HepG2 (cell line): Measurements from ENCODE around the gene MAN1C1. TPM values are rescaled to one million over a fixed set of nuclear protein-coding genes. Genes with fewer than 3 reads are reported as not detected.

Source experiments
- ATAC-seq: fragments of 200-7000 bp; cut with Tn5 transposase; 3 replicates; pipeline ENCODE4 v1.9.1; 2020; ENCODE audit warnings: mild to moderate bottlenecking, moderate library complexity
- BruUV-seq: library from RNA; stranded (reverse); fragments of 400-500 nt; replicated peaks from 2 replicates; lab custom pipeline; 2021; lab: Mats Ljungman, UMichigan
- CTCF ChIA-PET: fragments of 300-600 bp; formaldehyde crosslinking; extraction: SDS; loops from one replicate; lab custom pipeline; 2021; ENCODE audit warnings: low total read pairs, inconsistent platforms, low intra/inter-chr PET ratio; lab: Yijun Ruan, JAX
- POLR2A ChIA-PET: fragments of 350-600 bp; sonication (Branson Sonifier 250); formaldehyde crosslinking; loops from one replicate; lab custom pipeline; 2020; ENCODE audit warnings: antibody characterized with exemption, inconsistent platforms; lab: Yijun Ruan, JAX
- DNase-seq: peaks from one replicate; pipeline ENCODE4 v3.0.0-alpha.2; 2015; ENCODE audit warnings: low spot score
- FAIRE-seq: peaks from 3 replicates; lab custom pipeline; 2011; peaks lifted over from hg19 to GRCh38; lab: Jason Lieb, UNC
- H2AFZ ChIP-seq: one replicate; pipeline ENCODE4 v1.6.1; 2011; ENCODE audit warnings: low read length, inconsistent platforms
- H3K27ac ChIP-seq: fragments of 300-600 bp; 3 replicates; pipeline ENCODE4 v1.8.0; 2011; ENCODE audit warnings: mixed run types, mild to moderate bottlenecking, mixed read lengths, low read length, inconsistent platforms; ENCODE audit not compliant: insufficient read depth; ENCODE audit errors: extremely low read length
- H3K27me3 ChIP-seq, 2 experiments: fragments of 200-600 bp in 1 of 2; 2 replicates in 1 of 2; 3 replicates in 1 of 2; pipeline versions ENCODE4 v1.6.0 to v1.8.0; 2011; ENCODE audit warnings: low read length in 2 of 2, mild to moderate bottlenecking in 2 of 2, moderate library complexity in 2 of 2, inconsistent platforms in 1 of 2; ENCODE audit not compliant: insufficient read depth in 2 of 2, control insufficient read depth in 1 of 2
- H3K36me3 ChIP-seq, 2 experiments: fragments of 200-600 bp in 1 of 2; replicated peaks in 1 of 2; 2 replicates in 1 of 2; 3 replicates in 1 of 2; pipeline versions ENCODE4 v1.5.1 to v1.8.0; 2011; ENCODE audit warnings: low read length in 2 of 2, inconsistent platforms in 1 of 2; ENCODE audit not compliant: insufficient read depth in 2 of 2, control insufficient read depth in 1 of 2
- H3K4me1 ChIP-seq: 2 replicates; pipeline ENCODE4 v1.5.1; 2012; ENCODE audit warnings: low read length, inconsistent platforms; ENCODE audit not compliant: insufficient read depth
- H3K4me2 ChIP-seq: 2 replicates; pipeline ENCODE4 v1.6.0; 2011; ENCODE audit warnings: low read depth, low read length, inconsistent platforms
- H3K4me3 ChIP-seq, 3 experiments: fragments of 200-600 bp in 1 of 3; sonication (generic), shearing (Covaris generic) in 1 of 3; replicated peaks in 1 of 3; 2 replicates each; pipeline ENCODE4 v1.5.1; 2011 to 2016; ENCODE audit warnings: low read length in 3 of 3, inconsistent platforms in 2 of 3, low read depth in 2 of 3, mild to moderate bottlenecking in 2 of 3, control low read depth in 1 of 3, mixed read lengths in 1 of 3; ENCODE audit not compliant: insufficient read depth in 1 of 3
- H3K79me2 ChIP-seq: one replicate; pipeline ENCODE4 v1.6.1; 2011; ENCODE audit warnings: low read length, inconsistent platforms; ENCODE audit not compliant: insufficient read depth
- H3K9ac ChIP-seq: 2 replicates; pipeline ENCODE4 v1.6.0; 2011; ENCODE audit warnings: mild to moderate bottlenecking, low read depth, low read length, inconsistent platforms; ENCODE audit not compliant: insufficient read depth
- H3K9me3 ChIP-seq: 2 replicates; pipeline ENCODE4 v1.5.1; 2012; ENCODE audit warnings: mild to moderate bottlenecking, low read length
- H4K20me1 ChIP-seq: 2 replicates; pipeline ENCODE4 v1.6.0; 2011; ENCODE audit warnings: inconsistent platforms, mild to moderate bottlenecking, low read length, moderate library complexity; ENCODE audit not compliant: insufficient read depth
- ATF7 ChIP-seq, 2 experiments: fragments of 450-650 bp in 1 of 2; sonication (generic) in 1 of 2; formaldehyde crosslinking in 1 of 2; IDR thresholded peaks; 2 replicates each; pipeline versions ENCODE4 v1.4.0 to v1.6.1; 2016 to 2020; ENCODE audit warnings: antibody characterized with exemption in 1 of 2, mild to moderate bottlenecking in 1 of 2, missing genetic modification reagents in 1 of 2
- CENPBD1 ChIP-seq: sonication (generic); formaldehyde crosslinking; IDR thresholded peaks from 2 replicates; pipeline ENCODE4 v1.8.0; 2022; ENCODE audit warnings: missing genetic modification reagents, low read depth, mild to moderate bottlenecking, borderline replicate concordance
- ZKSCAN5 ChIP-seq: sonication (generic); formaldehyde crosslinking; IDR thresholded peaks from 2 replicates; pipeline ENCODE4 v1.5.1; 2020; ENCODE audit warnings: mild to moderate bottlenecking, missing genetic modification reagents
- ZNF451 ChIP-seq: sonication (generic); formaldehyde crosslinking; IDR thresholded peaks from 2 replicates; pipeline ENCODE4 v1.5.0; 2020; ENCODE audit warnings: mild to moderate bottlenecking, missing genetic modification reagents
- ZNF768 ChIP-seq: sonication (generic); formaldehyde crosslinking; IDR thresholded peaks from 2 replicates; pipeline ENCODE4 v1.4.0; 2020; ENCODE audit warnings: missing genetic modification reagents
- WGBS: methylation state at CpG from one replicate; pipeline ENCODE4 v1.1.6; 2017; ENCODE audit warnings: low lambda C conversion rate; 5-methylcytosine and 5-hydroxymethylcytosine counted together
- in situ Hi-C: cut with HindIII; loops from 2 replicates; pipeline ENCODE4 v1.10.0; 2017; ENCODE audit warnings: low pct_unique_long_range_greater_than_20kb; ENCODE audit not compliant: extremely low pct_ligation_motif_present
- intact Hi-C: fragments of 100-400 bp; cut with micrococcal nuclease; formaldehyde crosslinking; loops from one replicate; pipeline ENCODE4 v1.10.0; 2022; ENCODE audit not compliant: unreplicated experiment
- polyA plus RNA-seq, 8 experiments: library from polyadenylated mRNA; depleted of rRNA in 3 of 8; stranded (reverse) in 7 of 8; unstranded in 1 of 8; fragments of >200 nt; fragmentation: Illumina TruSeq in 4 of 8; extraction: Trizol in 4 of 8; gene quantifications; 2 replicates each; pipeline versions ENCODE4 v1.2.1 to v1.2.3, GENCODE V29; 2011 to 2016; ENCODE audit warnings: low read depth in 4 of 8, missing spikeins in 1 of 8, mixed read lengths in 1 of 8; ENCODE audit not compliant: insufficient read depth in 1 of 8
- total RNA-seq, 5 experiments: library from RNA; depleted of rRNA; stranded (reverse); fragments of >200 nt; fragmentation: Illumina TruSeq; extraction: Trizol; gene quantifications; 2 replicates each; pipeline ENCODE4 v1.2.3, GENCODE V29; 2016; ENCODE audit warnings: low read depth in 1 of 5

The MAN1C1 gene
- total and polyA plus RNA-seq, 2 of the 13 experiments (the other 11 are each of a cell fraction or from before 2014, with no cell fraction given) = 0.18 to 0.49 TPM

- no peak for TF ChIP-seq CENPBD1 (CRISPR knock-in tag)
- TF ChIP-seq ATF7 (IDR thresholded peaks at IDR 0.05) = no peak
- no peak for TF ChIP-seq ATF7 (CRISPR knock-in tag; IDR thresholded peaks at IDR 0.05)
- no peak for TF ChIP-seq ZKSCAN5
These were observed 41.4 kb upstream of the MAN1C1 start (continued) for GRCh38 chr1:25575191-25575590.

GRCh38 chr1:25576459-25577133 lies 40.0 kb upstream of the MAN1C1 start:
- no TSS peak for BruUV-seq
- CTCF ChIA-PET = no interaction called here
- Histone ChIP-seq H3K4me3 (no peak overlapping the region), H3K27me3 (peaks cover 3 to 15% of the 10 kb centered on the region in 2 experiments; a peak in 3 of 5 replicates), H4K20me1 (no peaks in the 10 kb centered on the region), H3K4me1 (peaks cover 16% of the 10 kb centered on the region), H3K79me2 (no peaks in the 10 kb centered on the region), H3K9ac (no peak overlapping the region), H3K9me3 (no peaks in the 10 kb centered on the region), H2AFZ (no peak overlapping the region), H3K4me2 (no peak overlapping the region), H3K36me3 (no peaks in the 10 kb centered on the region), H3K27ac (no peak overlapping the region)
- POLR2A ChIA-PET = no interaction called here
- TF ChIP-seq ZNF451 (CRISPR knock-in tag) (no peak), ZNF768 (CRISPR knock-in tag) (peak; percentile 87)
- WGBS = 70% methylated on average over 17 of the region's 18 CpGs
- no peak for DNase-seq
- ATAC-seq = no peak
- no peak for FAIRE-seq
- intact Hi-C loops (no loop called here), in situ Hi-C loops (no loop called here)
